Renal cortical epithelial cell (primary cell): ENCODE measurements around the gene CACNB2. TPM values are rescaled to one million over a fixed set of nuclear protein-coding genes. Genes with fewer than 3 reads are reported as not detected.
"Not testable (repeated sequence)": the region's sequence is repeated elsewhere in the genome, so short reads cannot be mapped to it uniquely, and the experiment has no call there.

Experiments used
- DNase-seq: peaks from one replicate; pipeline ENCODE4 v3.0.0-alpha.2; 2011; ENCODE audit warnings: low read depth
- total RNA-seq: library from RNA; depleted of rRNA; stranded (reverse); fragments of >200 nt; gene quantifications from 2 replicates; pipeline ENCODE4 v1.2.3, GENCODE V29; 2014

The CACNB2 gene
- total RNA-seq, 1 donor from 2014 or later: not detected

- DNase-seq: no peak
These were observed 261.4 kb downstream of the CACNB2 start for GRCh38 chr10:18401416-18402195.

GRCh38 chr10:18402853-18403252, 262.6 kb downstream of the CACNB2 start:
- DNase-seq: no peak

GRCh38 chr10:18404530-18404929, 264.3 kb downstream of the CACNB2 start:
- no peak for DNase-seq

GRCh38 chr10:18406136-18406535, 265.9 kb downstream of the CACNB2 start:
- no peak for DNase-seq

GRCh38 chr10:18409599-18410397, 269.6 kb downstream of the CACNB2 start:
- DNase-seq: no peak

GRCh38 chr10:18414061-18414460, 273.8 kb downstream of the CACNB2 start:
- DNase-seq: no peak

- no peak for DNase-seq
These were observed 277.8 kb downstream of the CACNB2 start for GRCh38 chr10:18417950-18418527.

GRCh38 chr10:18418541-18419215, 278.5 kb downstream of the CACNB2 start:
- no peak for DNase-seq

- no peak for DNase-seq
These were observed 279.7 kb downstream of the CACNB2 start for GRCh38 chr10:18419945-18420344.

- no peak for DNase-seq
These were observed 281.6 kb downstream of the CACNB2 start for GRCh38 chr10:18421726-18422293.

- DNase-seq: no peak
These were observed 282.9 kb downstream of the CACNB2 start for GRCh38 chr10:18423058-18423637.

GRCh38 chr10:18424200-18424599, 284.0 kb downstream of the CACNB2 start:
- DNase-seq: peak; percentile 4

- peak; percentile 8 for DNase-seq
These were observed 289.1 kb downstream of the CACNB2 start for GRCh38 chr10:18429335-18429734.

- no peak for DNase-seq
These were observed 296.7 kb downstream of the CACNB2 start for GRCh38 chr10:18436902-18437301.

GRCh38 chr10:18437486-18437885, 297.3 kb downstream of the CACNB2 start:
- DNase-seq: no peak

- DNase-seq: no peak
These were observed 298.3 kb downstream of the CACNB2 start for GRCh38 chr10:18438361-18439126.

- DNase-seq: no peak
These were observed 299.4 kb downstream of the CACNB2 start for GRCh38 chr10:18439601-18440000.

- not testable (repeated sequence) for DNase-seq
These were observed 305.4 kb downstream of the CACNB2 start for GRCh38 chr10:18445635-18446034.

GRCh38 chr10:18446205-18446604, 306.0 kb downstream of the CACNB2 start:
- DNase-seq: no peak

- no peak for DNase-seq
These were observed 309.4 kb downstream of the CACNB2 start for GRCh38 chr10:18449611-18450026.

- DNase-seq: no peak
These were observed 310.1 kb downstream of the CACNB2 start for GRCh38 chr10:18450298-18450697.
